ENCODE data around the gene SPEF1.

The SPEF1 gene

GRCh38 chr20:3728354-3728753 lies 52.9 kb downstream of the SPEF1 start:
- DNase-seq: no peak
